ENCODE data around the gene SOWAHB. TPM values are rescaled to one million over a fixed set of nuclear protein-coding genes. Genes with fewer than 3 reads are reported as not detected.

SOWAHB gene
- total and polyA plus RNA-seq, 2 of the 8 experiments (the other 6 are each of a cell fraction or from before 2014, with no cell fraction given), result 0.15 to 0.65 TPM

DNA sequence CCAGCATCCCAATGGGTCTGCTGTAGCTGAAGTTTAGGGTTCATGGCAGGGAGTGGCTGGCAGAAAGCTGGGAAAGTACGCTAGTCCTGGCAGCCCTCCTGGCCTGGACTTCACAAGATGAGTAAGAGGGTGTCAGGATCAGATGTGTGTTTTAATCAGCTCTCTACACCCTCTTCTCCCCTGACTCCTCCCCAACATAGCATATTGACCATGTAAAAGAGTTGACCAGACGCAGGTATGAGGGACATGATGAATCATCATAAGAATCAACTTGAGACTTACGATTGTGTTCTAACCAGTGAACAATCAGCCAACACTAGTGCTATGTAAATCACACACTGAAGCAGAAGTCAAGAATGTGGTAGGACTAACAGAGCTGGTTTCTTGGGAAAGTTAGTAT is 5.3 kb downstream of the SOWAHB start:
- TF ChIP-seq, protein P1, sequence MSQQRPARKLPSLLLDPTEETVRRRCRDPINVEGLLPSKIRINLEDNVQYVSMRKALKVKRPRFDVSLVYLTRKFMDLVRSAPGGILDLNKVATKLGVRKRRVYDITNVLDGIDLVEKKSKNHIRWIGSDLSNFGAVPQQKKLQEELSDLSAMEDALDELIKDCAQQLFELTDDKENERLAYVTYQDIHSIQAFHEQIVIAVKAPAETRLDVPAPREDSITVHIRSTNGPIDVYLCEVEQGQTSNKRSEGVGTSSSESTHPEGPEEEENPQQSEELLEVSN (IDR thresholded peaks at IDR 0.05), result no peak
- no peak for TF ChIP-seq JUND (IDR thresholded peaks at IDR 0.05; ENCODE audit: low read length)
- TF ChIP-seq RXRA (IDR thresholded peaks at IDR 0.05; ENCODE audit: insufficient read depth, low read depth, low read length), result no peak
- no peak for TF ChIP-seq NRF1 (IDR thresholded peaks at IDR 0.05; ENCODE audit: low read depth, low read length)
- TF ChIP-seq, protein P2, sequence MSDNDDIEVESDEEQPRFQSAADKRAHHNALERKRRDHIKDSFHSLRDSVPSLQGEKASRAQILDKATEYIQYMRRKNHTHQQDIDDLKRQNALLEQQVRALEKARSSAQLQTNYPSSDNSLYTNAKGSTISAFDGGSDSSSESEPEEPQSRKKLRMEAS (IDR thresholded peaks at IDR 0.05), result no peak
- Histone ChIP-seq H3K4ac (replicated peaks; ENCODE audit: insufficient read length, low read depth, low read length) (no peak overlapping the region), H4K91ac (replicated peaks; ENCODE audit: insufficient read length, low read length) (no peak overlapping the region), H3K56ac (replicated peaks; ENCODE audit: insufficient read length, low read depth, low read length) (no peak overlapping the region), H4K20me1 (replicated peaks in 1 of 2; ENCODE audit: control insufficient read depth in 1 of 2, insufficient read depth in 2 of 2, low read length in 2 of 2) (no peaks in the 10 kb centered on the region), H3K23me2 (ENCODE audit: low read depth, low read length) (peaks cover 11% of the 10 kb centered on the region; the same call in 1 of the 2 replicates), H3K79me2 (ENCODE audit: control insufficient read depth in 1 of 2, insufficient read depth in 2 of 2, low read length in 2 of 2) (no peaks in the 10 kb centered on the region), H3K27me3 (replicated peaks in 1 of 4; ENCODE audit: control insufficient read depth in 3 of 4, extremely low read depth in 1 of 4, insufficient read depth in 3 of 4, low read length in 3 of 4) (peaks cover 18 to 28% (median 26%) of the 10 kb centered on the region in 4 experiments), H3K27ac (ENCODE audit: low read depth, low read length) (no peak overlapping the region), H3K36me3 (ENCODE audit: control insufficient read depth in 2 of 4, insufficient read depth in 4 of 4, low read length in 3 of 4) (no peaks in the 10 kb centered on the region), H4K8ac (ENCODE audit: extremely low read depth, insufficient read depth, low read length) (no peak overlapping the region), H3K4me3 (ENCODE audit: extremely low read depth in 1 of 4, insufficient read depth in 2 of 4, low read depth in 3 of 4, low read length in 4 of 4) (no peak overlapping the region), H2AFZ (ENCODE audit: low read length) (0 out of 2 replicates have a peak overlapping the region, but pooled peaks have one; percentile 48), H2BK20ac (ENCODE audit: low read length) (no peak overlapping the region), H2BK12ac (ENCODE audit: low read depth, low read length) (no peak overlapping the region), H3K9me3 (ENCODE audit: insufficient read depth in 2 of 2, low read depth in 1 of 2, low read length in 1 of 2) (no peaks in the 10 kb centered on the region; a peak in 1 of 4 replicates), H3K4me1 (replicated peaks in 1 of 4; ENCODE audit: control insufficient read depth in 3 of 4, insufficient read depth in 4 of 4, low read length in 3 of 4) (peaks cover 0 to 1% (median 0%) of the 10 kb centered on the region in 4 experiments; a peak in 4 of 7 replicates), H2BK5ac (ENCODE audit: low read depth, low read length) (no peak overlapping the region), H3K4me2 (ENCODE audit: insufficient read depth in 1 of 2, low read depth in 2 of 2, low read length in 2 of 2) (no peak overlapping the region), H2BK15ac (ENCODE audit: low read length) (no peak overlapping the region), H3K23ac (ENCODE audit: insufficient read length) (no peak overlapping the region), H2AK5ac (ENCODE audit: low read depth, low read length) (no peak overlapping the region), H3K9ac (replicated peaks in 1 of 4; ENCODE audit: extremely low read depth in 1 of 4, low read depth in 3 of 4, low read length in 3 of 4) (no peak overlapping the region), H3K79me1 (ENCODE audit: low read depth, low read length) (no peaks in the 10 kb centered on the region), H2BK120ac (replicated peaks; ENCODE audit: low read depth, low read length) (no peak overlapping the region), H4K5ac (ENCODE audit: insufficient read length, low read depth, low read length) (no peak overlapping the region), H3K18ac (ENCODE audit: extremely low read depth, low read length) (no peak overlapping the region), H3K14ac (ENCODE audit: insufficient read length) (no peak overlapping the region)
- ChIA-PET CTCF (ENCODE audit: partially characterized antibody) (interaction anchor here (1.1 to 1.7 kb wide), 4 partner anchors 9 to 311 kb away, joined by 3 to 5 read pairs (median 4); no protein-coding TSS in a partner anchor), POLR2A (ENCODE audit: partially characterized antibody) (interaction anchor here (0.9 to 1.0 kb wide), 2 partner anchors 10 to 13 kb away, joined by 3 to 4 read pairs; no protein-coding TSS in a partner anchor)
- DNase-seq (ENCODE audit: low read depth in 1 of 2, low spot score in 2 of 2) (no peak), FAIRE-seq (no peak)
- WGBS, 2 experiments (ENCODE audit: extremely low coverage in 1 of 2, insufficient coverage in 1 of 2, insufficient read length in 1 of 2, insufficient replicate concordance in 2 of 2, low coverage in 1 of 2, low lambda C conversion rate in 2 of 2, missing lambda C conversion rate in 1 of 2), result 75% methylated on average over 3 of the region's 3 CpGs; no CpG with 5 or more reads in 1 of the 2 experiments

Measured in H1 (cell line).